Right cardiac atrium (tissue), 5 donors: ENCODE results near the gene ONECUT2. TPM values are rescaled to one million over a fixed set of nuclear protein-coding genes. Genes with fewer than 3 reads are reported as not detected.

ENCODE experiments used
- ATAC-seq, 2 donors: fragments of 200-7000 bp; cut with Tn5 transposase; one replicate each; pipeline versions ENCODE4 v1.8.0 to v1.9.1; 2020; ENCODE audit warnings: moderate library complexity in 2 of 2, mild to moderate bottlenecking in 1 of 2
- DNase-seq, 3 donors: peaks; one replicate each; pipeline ENCODE4 v3.0.0-alpha.2; 2020
- H3K27ac ChIP-seq: one replicate; pipeline ENCODE4 v1.5.1; 2013; ENCODE audit warnings: mild to moderate bottlenecking, low read length, control low read depth, moderate library complexity
- H3K27me3 ChIP-seq: one replicate; pipeline ENCODE4 v1.6.1; 2013; ENCODE audit not compliant: control insufficient read depth, insufficient read depth
- H3K4me1 ChIP-seq: one replicate; pipeline ENCODE4 v1.6.1; 2013; ENCODE audit warnings: low read length; ENCODE audit not compliant: control insufficient read depth, insufficient read depth
- H3K4me3 ChIP-seq: one replicate; pipeline ENCODE4 v1.5.1; 2013; ENCODE audit warnings: low read length, control low read depth
- H3K9me3 ChIP-seq: one replicate; pipeline ENCODE4 v1.6.1; 2013; ENCODE audit warnings: low read length; ENCODE audit not compliant: control insufficient read depth
- WGBS: extraction: QIAGEN DNeasy Blood & Tissue Kit; methylation state at CpG from one replicate; pipeline ENCODE4 v1.1.7; 2013; 5-methylcytosine and 5-hydroxymethylcytosine counted together
- intact Hi-C, 4 donors: fragments of 100-400 bp; cut with DNase I; formaldehyde crosslinking; loops; one replicate each; pipeline versions ENCODE4 v1.11.0 to v1.14.0; 2022 to 2023
- polyA plus RNA-seq: library from polyadenylated mRNA; stranded (reverse); fragments of 200-250 nt; gene quantifications from one replicate; pipeline ENCODE4 v1.2.3, GENCODE V29; 2013
- total RNA-seq, 4 donors: library from RNA; stranded (reverse); fragmentation: NEBNext Ultra II Directional; extraction: Animal tissue kit (Norgen Biotek cat#: 25700); gene quantifications; one replicate each; pipeline ENCODE4 v1.2.1, GENCODE V29; 2021
- donor health status: healthy with polysubstance abuse.
- donor health status: DM: no; HTN: yes; CAD: no.
- donor health status: DM: no; HTN: no; CAD: no.
- donor health status: DM: no; HTN: yes; CAD: no; lungs with severe emphysema.
- donor health status: DM: yes; HTN: yes; CAD: no.

ONECUT2 gene
- total and polyA plus RNA-seq, 5 donors: 0.02 to 0.20 (median 0.06) TPM; not detected in 1

DNA sequence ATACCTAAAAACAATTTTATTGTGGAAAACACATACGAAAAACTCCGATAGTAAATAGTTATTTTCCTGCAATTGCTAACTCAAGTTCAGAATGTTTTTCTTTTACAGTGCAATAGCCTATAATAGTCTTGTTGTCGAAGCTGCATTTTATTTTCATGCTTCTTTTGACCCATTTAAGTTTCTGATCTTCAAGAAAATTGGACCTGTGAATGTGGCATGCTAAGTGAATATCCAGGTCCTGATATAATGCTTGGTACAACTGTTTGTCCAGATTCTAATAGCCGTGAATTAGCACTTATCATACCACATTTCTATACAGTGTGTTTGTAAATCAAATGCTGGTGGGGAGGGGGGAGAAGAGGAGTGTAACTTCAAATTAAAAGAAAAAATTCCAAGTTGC lies 3.0 kb upstream of the ONECUT2 start:
- DNase-seq: no peak
- H3K27ac ChIP-seq: no peak overlapping the region
- WGBS: 17% methylated on average over 4 of the region's 4 CpGs
- H3K9me3 ChIP-seq: peaks cover 3% of the 10 kb centered on the region
- no peaks in the 10 kb centered on the region for H3K27me3 ChIP-seq
- intact Hi-C loops: loop anchor here in 1 of 4 donors (10.0 kb wide), 1 partner anchor 727 kb away; no protein-coding TSS in a partner anchor
- H3K4me1 ChIP-seq: no peaks in the 10 kb centered on the region
- ATAC-seq: no peak
- no peak overlapping the region for H3K4me3 ChIP-seq

DNA sequence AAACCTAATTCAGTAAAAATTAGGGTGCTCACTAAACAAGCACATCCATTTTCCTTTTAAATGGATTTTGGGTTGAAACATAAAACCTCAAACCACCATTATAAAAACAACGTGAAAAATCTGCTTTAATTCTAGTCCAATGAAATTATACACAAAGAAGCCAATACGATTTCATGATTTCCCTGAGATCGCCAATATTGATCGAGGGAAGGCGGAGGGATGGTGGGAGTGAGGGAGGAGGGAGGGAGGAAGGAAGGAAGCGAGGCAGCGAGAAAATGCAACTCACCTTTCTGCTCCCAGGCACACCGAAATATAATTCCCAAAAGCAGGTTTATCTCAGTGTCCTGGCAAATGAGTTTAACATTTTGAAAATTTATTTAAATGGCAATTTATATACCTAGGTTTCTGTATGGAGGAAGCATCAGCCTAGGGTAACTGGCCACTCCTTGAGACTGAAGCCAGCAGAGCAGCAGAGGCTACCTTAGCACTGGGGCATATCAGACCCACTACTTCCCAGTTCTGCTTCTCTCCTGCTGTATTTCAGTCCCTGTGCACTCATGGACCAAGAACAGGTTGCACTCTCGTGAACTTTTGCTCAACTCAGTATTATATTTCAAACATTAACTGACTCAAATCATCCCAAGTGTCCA lies 2.3 kb upstream of the ONECUT2 start:
- ATAC-seq: no peak
- Histone ChIP-seq H3K27ac (no peak overlapping the region), H3K27me3 (no peaks in the 10 kb centered on the region), H3K4me3 (no peak overlapping the region), H3K4me1 (no peaks in the 10 kb centered on the region), H3K9me3 (no peaks in the 10 kb centered on the region)
- WGBS: 4% methylated on average over 9 of the region's 9 CpGs
- no peak for DNase-seq
- intact Hi-C loops: loop anchor here in 1 of 4 donors (10.0 kb wide), 1 partner anchor 728 kb away; no protein-coding TSS in a partner anchor

DNA sequence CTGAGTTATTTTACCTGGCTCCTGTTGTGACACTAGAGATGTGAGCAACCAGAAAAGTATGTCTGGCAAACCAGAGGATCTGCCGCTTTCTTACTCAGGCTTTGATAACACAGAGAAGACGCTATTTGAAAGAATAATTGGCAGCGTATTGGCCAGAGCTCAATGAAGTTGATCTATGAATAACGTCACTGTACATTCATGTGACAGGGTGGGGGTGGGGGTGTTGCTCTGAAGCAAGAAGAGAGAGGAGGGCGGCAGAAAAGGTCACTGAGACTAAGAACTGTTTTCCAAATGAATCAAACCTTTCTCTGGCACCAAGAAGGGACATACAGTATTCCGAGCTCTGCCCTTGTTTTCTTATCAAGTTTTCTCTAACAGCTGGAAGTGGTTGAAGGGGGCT lies 1.7 kb upstream of the ONECUT2 start:
- WGBS: 3% methylated on average over 6 of the region's 6 CpGs
- no peaks in the 10 kb centered on the region for H3K4me1 ChIP-seq
- intact Hi-C loops: loop anchor here in 1 of 4 donors (10.0 kb wide), 1 partner anchor 729 kb away; no protein-coding TSS in a partner anchor
- H3K9me3 ChIP-seq: no peaks in the 10 kb centered on the region
- no peak for ATAC-seq
- no peak overlapping the region for H3K27ac ChIP-seq
- no peak for DNase-seq
- H3K4me3 ChIP-seq: no peak overlapping the region
- H3K27me3 ChIP-seq: no peaks in the 10 kb centered on the region

DNA sequence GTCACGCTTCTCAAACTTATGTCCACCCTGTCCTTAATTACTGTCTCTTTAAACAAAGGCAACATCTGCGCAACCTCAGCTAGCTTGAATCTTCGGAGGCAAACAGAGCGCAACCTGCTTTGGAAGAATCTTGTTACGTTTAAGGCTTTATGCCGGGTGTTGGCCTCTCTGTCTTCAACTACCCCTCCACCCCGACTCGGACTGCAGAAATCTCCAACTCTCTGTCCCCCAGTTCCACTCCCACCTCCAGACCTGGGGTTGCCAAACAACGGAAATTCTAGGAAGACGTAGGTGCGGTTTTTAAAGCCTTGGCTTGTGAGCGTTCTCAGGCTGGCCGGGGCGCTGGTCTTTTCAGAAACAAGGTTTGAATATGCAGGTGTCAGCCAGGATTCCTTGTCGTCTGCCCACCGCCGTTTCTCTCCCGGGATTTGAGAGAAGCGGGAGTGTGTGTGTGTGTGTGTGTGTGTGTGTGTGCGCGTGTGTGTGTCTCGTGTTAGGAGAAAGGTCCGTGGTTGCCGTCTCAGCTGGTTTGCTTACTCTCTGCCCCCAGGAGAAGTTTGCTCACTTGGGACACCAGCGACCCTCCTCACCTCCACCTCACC lies 1.1 kb upstream of the ONECUT2 start:
- Histone ChIP-seq H3K4me3 (peak overlapping the region; percentile 55), H3K27ac (no peak overlapping the region), H3K27me3 (no peaks in the 10 kb centered on the region), H3K9me3 (no peaks in the 10 kb centered on the region), H3K4me1 (no peaks in the 10 kb centered on the region)
- WGBS: 3% methylated on average over 25 of the region's 25 CpGs
- ATAC-seq (no peak), DNase-seq (no peak)
- intact Hi-C loops: loop anchor here in 1 of 4 donors (10.0 kb wide), 1 partner anchor 729 kb away; no protein-coding TSS in a partner anchor

DNA sequence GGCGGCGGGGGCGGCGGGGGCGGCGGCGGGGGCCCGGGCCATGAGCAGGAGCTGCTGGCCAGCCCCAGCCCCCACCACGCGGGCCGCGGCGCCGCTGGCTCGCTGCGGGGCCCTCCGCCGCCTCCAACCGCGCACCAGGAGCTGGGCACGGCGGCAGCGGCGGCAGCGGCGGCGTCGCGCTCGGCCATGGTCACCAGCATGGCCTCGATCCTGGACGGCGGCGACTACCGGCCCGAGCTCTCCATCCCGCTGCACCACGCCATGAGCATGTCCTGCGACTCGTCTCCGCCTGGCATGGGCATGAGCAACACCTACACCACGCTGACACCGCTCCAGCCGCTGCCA lies 644 bp downstream of the ONECUT2 start:
- DNase-seq: no peak
- no peak for ATAC-seq
- no peak overlapping the region for H3K27ac ChIP-seq
- intact Hi-C loops: loop anchor here in 1 of 4 donors (10.0 kb wide), 1 partner anchor 731 kb away; no protein-coding TSS in a partner anchor
- H3K9me3 ChIP-seq: no peaks in the 10 kb centered on the region
- H3K4me3 ChIP-seq: peak overlapping the region; percentile 55
- 2% methylated on average over 44 of the region's 44 CpGs for WGBS
- no peaks in the 10 kb centered on the region for H3K27me3 ChIP-seq
- peaks cover 2% of the 10 kb centered on the region for H3K4me1 ChIP-seq

DNA sequence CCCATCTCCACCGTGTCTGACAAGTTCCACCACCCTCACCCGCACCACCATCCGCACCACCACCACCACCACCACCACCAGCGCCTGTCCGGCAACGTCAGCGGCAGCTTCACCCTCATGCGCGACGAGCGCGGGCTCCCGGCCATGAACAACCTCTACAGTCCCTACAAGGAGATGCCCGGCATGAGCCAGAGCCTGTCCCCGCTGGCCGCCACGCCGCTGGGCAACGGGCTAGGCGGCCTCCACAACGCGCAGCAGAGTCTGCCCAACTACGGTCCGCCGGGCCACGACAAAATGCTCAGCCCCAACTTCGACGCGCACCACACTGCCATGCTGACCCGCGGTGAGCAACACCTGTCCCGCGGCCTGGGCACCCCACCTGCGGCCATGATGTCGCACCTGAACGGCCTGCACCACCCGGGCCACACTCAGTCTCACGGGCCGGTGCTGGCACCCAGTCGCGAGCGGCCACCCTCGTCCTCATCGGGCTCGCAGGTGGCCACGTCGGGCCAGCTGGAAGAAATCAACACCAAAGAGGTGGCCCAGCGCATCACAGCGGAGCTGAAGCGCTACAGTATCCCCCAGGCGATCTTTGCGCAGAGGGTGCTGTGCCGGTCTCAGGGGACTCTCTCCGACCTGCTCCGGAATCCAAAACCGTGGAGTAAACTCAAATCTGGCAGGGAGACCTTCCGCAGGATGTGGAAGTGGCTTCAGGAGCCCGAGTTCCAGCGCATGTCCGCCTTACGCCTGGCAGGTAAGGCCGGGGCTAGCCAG lies 1.2 kb downstream of the ONECUT2 start:
- intact Hi-C loops: loop anchor here in 1 of 4 donors (10.0 kb wide), 1 partner anchor 732 kb away; no protein-coding TSS in a partner anchor
- WGBS: 4% methylated on average over 62 of the region's 62 CpGs
- H3K4me3 ChIP-seq: no peak overlapping the region
- ATAC-seq (no peak), DNase-seq (peak in 2 of 3 donors; percentile 43 to 45)
- H3K4me1 ChIP-seq: peaks cover 2% of the 10 kb centered on the region
- no peaks in the 10 kb centered on the region for H3K27me3 ChIP-seq
- H3K9me3 ChIP-seq: no peaks in the 10 kb centered on the region
- no peak overlapping the region for H3K27ac ChIP-seq

DNA sequence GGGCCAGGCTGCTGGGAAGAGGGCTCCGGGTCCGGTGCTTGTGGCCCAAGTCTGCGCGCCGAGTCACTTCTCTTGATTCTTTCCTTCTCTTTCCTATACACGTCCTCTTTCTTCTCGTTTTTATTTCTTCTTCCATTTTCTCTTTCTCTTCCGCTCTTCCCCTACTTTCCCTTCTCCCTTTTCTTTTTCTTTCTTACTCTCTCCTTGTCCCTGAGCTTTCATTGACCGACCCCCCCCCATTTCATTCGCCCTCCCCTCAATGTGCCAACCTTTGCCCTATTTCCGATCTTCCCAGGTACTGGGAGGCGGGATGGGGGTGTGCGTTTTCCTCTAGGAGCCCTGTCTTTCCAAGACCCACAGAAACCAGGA lies 1.8 kb downstream of the ONECUT2 start:
- Histone ChIP-seq H3K27ac (no peak overlapping the region), H3K9me3 (no peaks in the 10 kb centered on the region), H3K4me1 (peaks cover 2% of the 10 kb centered on the region), H3K4me3 (peak overlapping the region; percentile 27), H3K27me3 (no peaks in the 10 kb centered on the region)
- DNase-seq (no peak), ATAC-seq (no peak)
- intact Hi-C loops: loop anchor here in 1 of 4 donors (10.0 kb wide), 1 partner anchor 732 kb away; no protein-coding TSS in a partner anchor
- WGBS: 4% methylated on average over 13 of the region's 13 CpGs

DNA sequence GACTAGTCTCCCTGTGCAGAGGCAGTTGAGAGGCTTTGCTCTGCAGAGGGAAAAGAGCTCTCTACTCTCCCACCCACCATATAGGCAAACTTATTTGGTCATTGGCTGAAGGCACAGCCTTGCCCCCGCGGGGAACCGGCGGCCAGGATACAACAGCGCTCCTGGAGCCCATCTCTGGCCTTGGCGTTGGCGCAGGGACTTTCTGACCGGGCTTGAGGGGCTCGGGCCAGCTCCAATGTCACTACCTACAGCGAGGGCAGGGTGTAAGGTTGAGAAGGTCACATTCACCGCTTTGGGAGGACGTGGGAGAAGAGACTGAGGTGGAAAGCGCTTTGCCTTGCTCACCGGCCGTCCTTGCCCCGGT lies 2.2 kb downstream of the ONECUT2 start:
- WGBS: 1% methylated on average over 16 of the region's 16 CpGs
- ATAC-seq (no peak), DNase-seq (no peak)
- no peaks in the 10 kb centered on the region for H3K27me3 ChIP-seq
- H3K27ac ChIP-seq: no peak overlapping the region
- H3K4me3 ChIP-seq: peak overlapping the region; percentile 27
- intact Hi-C loops: loop anchor here in 1 of 4 donors (10.0 kb wide), 1 partner anchor 733 kb away; no protein-coding TSS in a partner anchor
- peaks cover 2% of the 10 kb centered on the region for H3K4me1 ChIP-seq
- no peaks in the 10 kb centered on the region for H3K9me3 ChIP-seq

DNA sequence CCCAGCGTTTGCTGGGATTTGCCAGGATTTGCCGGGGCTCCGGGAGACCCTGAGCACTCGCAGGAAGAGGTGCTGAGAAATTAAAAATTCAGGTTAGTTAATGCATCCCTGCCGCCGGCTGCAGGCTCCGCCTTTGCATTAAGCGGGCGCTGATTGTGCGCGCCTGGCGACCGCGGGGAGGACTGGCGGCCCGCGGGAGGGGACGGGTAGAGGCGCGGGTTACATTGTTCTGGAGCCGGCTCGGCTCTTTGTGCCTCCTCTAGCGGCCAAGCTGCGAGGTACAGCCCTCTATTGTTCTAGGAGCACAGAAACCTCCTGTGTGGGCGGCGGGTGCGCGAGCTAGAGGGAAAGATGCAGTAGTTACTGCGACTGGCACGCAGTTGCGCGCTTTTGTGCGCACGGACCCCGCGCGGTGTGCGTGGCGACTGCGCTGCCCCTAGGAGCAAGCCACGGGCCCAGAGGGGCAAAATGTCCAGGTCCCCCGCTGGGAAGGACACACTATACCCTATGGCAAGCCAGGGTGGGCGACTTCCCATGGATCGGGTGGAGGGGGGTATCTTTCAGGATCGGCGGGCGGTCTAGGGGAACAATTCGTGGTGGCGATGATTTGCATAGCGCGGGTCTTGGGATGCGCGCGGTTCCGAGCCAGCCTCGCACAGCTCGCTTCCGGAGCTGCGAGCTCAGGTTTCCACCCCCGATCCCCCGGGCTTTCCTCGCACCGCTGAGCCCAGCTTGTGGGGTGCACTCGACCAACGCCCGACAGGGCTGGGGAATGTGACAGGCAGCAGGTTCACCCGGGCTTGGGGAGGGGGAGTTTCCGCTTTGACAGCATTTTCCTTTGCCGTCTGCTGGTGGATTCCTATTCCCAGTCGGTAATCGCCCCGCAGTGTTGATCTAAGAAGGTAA lies 2.8 kb downstream of the ONECUT2 start:
- intact Hi-C loops: loop anchor here in 1 of 4 donors (10.0 kb wide), 1 partner anchor 733 kb away; no protein-coding TSS in a partner anchor
- WGBS: 1% methylated on average over 72 of the region's 72 CpGs
- Histone ChIP-seq H3K9me3 (no peaks in the 10 kb centered on the region), H3K27ac (no peak overlapping the region), H3K4me1 (peaks cover 2% of the 10 kb centered on the region), H3K4me3 (peak overlapping the region; percentile 27), H3K27me3 (peaks cover 5% of the 10 kb centered on the region)
- DNase-seq: peak; percentile 50 to 70 (median 61)
- ATAC-seq: peak in 1 of 2 donors; percentile 68
